Measurements from ENCODE around the gene STMN3.

STMN3 gene

GRCh38 chr20:63663332-63664066 is 10.3 kb upstream of the STMN3 start:
- TF ChIP-seq, protein P1, sequence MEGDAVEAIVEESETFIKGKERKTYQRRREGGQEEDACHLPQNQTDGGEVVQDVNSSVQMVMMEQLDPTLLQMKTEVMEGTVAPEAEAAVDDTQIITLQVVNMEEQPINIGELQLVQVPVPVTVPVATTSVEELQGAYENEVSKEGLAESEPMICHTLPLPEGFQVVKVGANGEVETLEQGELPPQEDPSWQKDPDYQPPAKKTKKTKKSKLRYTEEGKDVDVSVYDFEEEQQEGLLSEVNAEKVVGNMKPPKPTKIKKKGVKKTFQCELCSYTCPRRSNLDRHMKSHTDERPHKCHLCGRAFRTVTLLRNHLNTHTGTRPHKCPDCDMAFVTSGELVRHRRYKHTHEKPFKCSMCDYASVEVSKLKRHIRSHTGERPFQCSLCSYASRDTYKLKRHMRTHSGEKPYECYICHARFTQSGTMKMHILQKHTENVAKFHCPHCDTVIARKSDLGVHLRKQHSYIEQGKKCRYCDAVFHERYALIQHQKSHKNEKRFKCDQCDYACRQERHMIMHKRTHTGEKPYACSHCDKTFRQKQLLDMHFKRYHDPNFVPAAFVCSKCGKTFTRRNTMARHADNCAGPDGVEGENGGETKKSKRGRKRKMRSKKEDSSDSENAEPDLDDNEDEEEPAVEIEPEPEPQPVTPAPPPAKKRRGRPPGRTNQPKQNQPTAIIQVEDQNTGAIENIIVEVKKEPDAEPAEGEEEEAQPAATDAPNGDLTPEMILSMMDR (IDR thresholded peaks at IDR 0.05; ENCODE audit: poor library complexity, severe bottlenecking): no peak
- no peaks in the 10 kb centered on the region for H3K9me3 ChIP-seq (ENCODE audit: severe bottlenecking)
- H3K27me3 ChIP-seq (ENCODE audit: insufficient read depth, poor library complexity, severe bottlenecking): no peaks in the 10 kb centered on the region
- no peaks in the 10 kb centered on the region for H3K4me1 ChIP-seq (ENCODE audit: insufficient read depth, poor library complexity, severe bottlenecking)
- DNase-seq (ENCODE audit: low spot score): no peak
- ATAC-seq (ENCODE audit: low read depth): no peak
- no peak overlapping the region for H3K4me3 ChIP-seq (ENCODE audit: severe bottlenecking)
- peaks cover 88% of the 10 kb centered on the region for H3K36me3 ChIP-seq (ENCODE audit: low read depth)
- no peak overlapping the region for H3K27ac ChIP-seq (ENCODE audit: poor library complexity, severe bottlenecking)

DNA sequence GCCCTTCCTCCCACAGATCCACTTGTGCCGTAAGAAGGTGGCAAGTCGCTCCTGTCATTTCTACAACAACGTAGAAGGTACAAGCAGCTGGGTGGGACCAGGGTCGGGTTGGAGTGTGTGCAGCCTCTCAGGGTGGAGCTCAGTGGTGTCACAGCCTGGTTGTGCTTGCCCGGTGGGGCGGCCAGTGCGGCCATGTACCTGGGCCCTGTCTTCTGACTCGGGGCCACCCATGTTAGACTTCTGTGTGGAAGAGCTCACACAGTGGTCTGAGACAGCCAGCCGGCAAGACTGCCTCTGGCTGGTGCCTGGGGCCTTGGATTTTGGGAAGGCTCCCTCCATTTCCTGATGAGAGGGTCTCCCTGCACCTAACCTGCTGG is 9.6 kb upstream of the STMN3 start:
- no peak overlapping the region for H3K27ac ChIP-seq (ENCODE audit: poor library complexity, severe bottlenecking)
- TF ChIP-seq, protein P1 (IDR thresholded peaks at IDR 0.05; ENCODE audit: poor library complexity, severe bottlenecking): no peak
- ATAC-seq (ENCODE audit: low read depth) (no peak), DNase-seq (ENCODE audit: low spot score) (no peak)
- no peaks in the 10 kb centered on the region for H3K4me1 ChIP-seq (ENCODE audit: insufficient read depth, poor library complexity, severe bottlenecking)
- no peaks in the 10 kb centered on the region for H3K27me3 ChIP-seq (ENCODE audit: insufficient read depth, poor library complexity, severe bottlenecking)
- no peaks in the 10 kb centered on the region for H3K9me3 ChIP-seq (ENCODE audit: severe bottlenecking)
- H3K36me3 ChIP-seq (ENCODE audit: low read depth): peaks cover 81% of the 10 kb centered on the region
- no peak overlapping the region for H3K4me3 ChIP-seq (ENCODE audit: severe bottlenecking)

DNA sequence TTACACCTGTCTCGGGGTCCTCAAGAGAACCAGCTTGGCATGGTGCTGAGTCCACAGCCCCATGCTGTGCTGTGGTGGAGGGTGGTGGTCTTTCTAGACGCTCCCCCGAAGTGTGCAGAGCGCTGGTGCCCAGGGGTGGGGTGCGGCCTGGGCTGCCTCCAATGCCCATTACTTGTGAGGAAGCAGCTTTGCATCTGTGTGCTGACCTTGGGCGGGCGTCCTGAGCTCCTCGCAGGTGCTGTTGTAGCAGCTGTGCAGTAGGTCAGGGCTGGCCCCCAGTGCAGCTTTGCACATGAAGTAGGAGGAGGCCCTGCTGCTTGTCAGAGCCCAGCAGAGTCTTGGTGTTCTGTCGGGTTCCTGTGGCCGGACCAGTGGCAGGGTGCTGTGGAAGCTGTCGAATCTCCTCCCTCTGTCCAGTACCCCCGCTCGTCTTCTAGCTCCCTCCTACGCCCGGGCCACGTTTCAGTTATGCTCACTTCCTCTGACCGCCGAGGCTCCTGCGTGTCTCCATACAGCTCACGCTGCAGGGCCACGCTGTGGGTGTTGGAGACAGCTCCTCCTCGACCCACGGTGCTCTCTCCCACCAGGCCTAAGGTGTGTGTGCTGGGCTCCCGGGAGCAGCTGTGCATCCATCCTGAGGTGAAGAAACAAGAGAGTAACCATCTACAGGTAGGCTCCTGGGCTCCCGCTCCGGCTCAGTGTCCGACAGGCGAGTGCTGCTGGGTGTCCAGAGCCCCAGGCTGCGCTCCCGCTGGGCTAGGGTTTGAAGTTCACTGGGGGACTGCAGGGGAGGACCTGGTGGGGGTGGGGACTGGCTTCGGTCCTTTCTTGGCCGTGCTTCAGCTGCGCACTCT is 9.0 kb upstream of the STMN3 start:
- DNase-seq (ENCODE audit: low spot score) (no peak), ATAC-seq (ENCODE audit: low read depth) (no peak)
- H3K27ac ChIP-seq (ENCODE audit: poor library complexity, severe bottlenecking): no peak overlapping the region
- H3K36me3 ChIP-seq (ENCODE audit: low read depth): peaks cover 75% of the 10 kb centered on the region
- no peaks in the 10 kb centered on the region for H3K9me3 ChIP-seq (ENCODE audit: severe bottlenecking)
- no peaks in the 10 kb centered on the region for H3K4me1 ChIP-seq (ENCODE audit: insufficient read depth, poor library complexity, severe bottlenecking)
- no peak overlapping the region for H3K4me3 ChIP-seq (ENCODE audit: severe bottlenecking)
- TF ChIP-seq, protein P1 (IDR thresholded peaks at IDR 0.05; ENCODE audit: poor library complexity, severe bottlenecking): no peak
- no peaks in the 10 kb centered on the region for H3K27me3 ChIP-seq (ENCODE audit: insufficient read depth, poor library complexity, severe bottlenecking)

- H3K27ac ChIP-seq (ENCODE audit: poor library complexity, severe bottlenecking): no peak overlapping the region
- H3K27me3 ChIP-seq (ENCODE audit: insufficient read depth, poor library complexity, severe bottlenecking): no peaks in the 10 kb centered on the region
- no peaks in the 10 kb centered on the region for H3K4me1 ChIP-seq (ENCODE audit: insufficient read depth, poor library complexity, severe bottlenecking)
- DNase-seq (ENCODE audit: low spot score) (no peak), ATAC-seq (ENCODE audit: low read depth) (no peak)
- peaks cover 64% of the 10 kb centered on the region for H3K36me3 ChIP-seq (ENCODE audit: low read depth)
- TF ChIP-seq, protein P1 (IDR thresholded peaks at IDR 0.05; ENCODE audit: poor library complexity, severe bottlenecking): no peak
- H3K4me3 ChIP-seq (ENCODE audit: severe bottlenecking): no peak overlapping the region
- H3K9me3 ChIP-seq (ENCODE audit: severe bottlenecking): no peaks in the 10 kb centered on the region
Observed at GRCh38 chr20:63661108-63661507, 7.9 kb upstream of the STMN3 start.
